Islet precursor cell (in vitro differentiated cells): ENCODE results near the gene TIPARP.
A peak's percentile ranks its signal among the peaks of the same experiment; 100 is the strongest.

Source experiments
- DNase-seq: peaks from one replicate; pipeline ENCODE4 v3.0.0-alpha.2; 2018

Gene TIPARP

DNA sequence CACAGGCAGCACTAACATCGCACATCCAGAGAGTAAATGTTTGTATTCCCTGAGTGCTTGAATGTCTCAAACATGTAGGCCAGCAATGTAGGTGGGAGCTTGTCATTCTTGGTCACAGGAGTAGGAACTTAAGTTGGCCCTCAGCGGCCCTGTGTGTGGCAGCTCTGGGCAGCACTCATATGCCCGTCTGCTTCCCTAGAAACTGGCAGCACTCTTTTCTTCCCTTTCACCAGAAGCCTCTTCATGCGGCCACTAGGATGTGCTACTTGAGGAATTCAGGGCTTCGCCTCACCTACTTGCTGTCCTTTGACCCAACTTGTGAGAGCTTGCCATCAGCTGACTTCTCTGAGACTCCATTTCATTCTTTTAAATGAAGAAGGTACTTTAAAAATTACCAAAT is 69.5 kb downstream of the TIPARP start:
- DNase-seq = no peak

DNA sequence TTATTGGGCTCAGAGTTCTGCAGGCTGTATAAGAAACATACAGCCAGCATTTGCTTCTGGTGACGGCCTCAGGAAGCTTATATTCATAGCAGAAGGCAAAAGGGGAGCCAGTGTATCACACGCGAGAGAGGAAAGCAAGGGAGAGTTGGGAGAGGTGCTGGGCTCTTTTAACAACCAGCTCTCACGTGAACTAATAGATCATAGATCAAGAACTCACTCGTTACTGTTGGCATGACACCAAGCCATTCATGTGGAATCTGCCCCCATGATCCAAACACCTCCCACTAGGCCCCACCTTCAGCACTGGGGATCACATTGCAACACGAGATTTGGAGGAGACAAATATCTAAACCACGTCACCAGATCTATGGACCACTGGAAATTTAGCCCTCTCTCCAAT is 70.2 kb downstream of the TIPARP start:
- DNase-seq = no peak

DNA sequence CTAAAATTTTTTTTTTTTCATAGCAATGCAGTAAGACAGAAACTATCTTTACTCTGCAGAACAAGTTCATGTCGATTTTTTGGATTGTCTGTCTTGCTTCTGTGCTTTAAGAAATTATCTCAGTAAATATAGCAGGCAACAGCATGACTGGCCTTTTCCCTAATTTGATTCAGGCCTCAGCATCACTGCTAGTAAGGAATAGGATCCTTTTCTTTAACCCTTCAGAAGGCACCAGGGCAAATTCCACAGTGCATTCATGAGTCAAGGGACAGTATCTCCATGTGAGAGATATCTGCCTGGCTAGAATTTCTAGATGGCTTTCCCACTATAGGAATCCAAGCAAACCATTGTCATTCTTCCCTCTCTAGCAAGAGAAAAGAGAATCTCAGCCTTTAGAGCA is 71.4 kb downstream of the TIPARP start:
- no peak for DNase-seq

DNA sequence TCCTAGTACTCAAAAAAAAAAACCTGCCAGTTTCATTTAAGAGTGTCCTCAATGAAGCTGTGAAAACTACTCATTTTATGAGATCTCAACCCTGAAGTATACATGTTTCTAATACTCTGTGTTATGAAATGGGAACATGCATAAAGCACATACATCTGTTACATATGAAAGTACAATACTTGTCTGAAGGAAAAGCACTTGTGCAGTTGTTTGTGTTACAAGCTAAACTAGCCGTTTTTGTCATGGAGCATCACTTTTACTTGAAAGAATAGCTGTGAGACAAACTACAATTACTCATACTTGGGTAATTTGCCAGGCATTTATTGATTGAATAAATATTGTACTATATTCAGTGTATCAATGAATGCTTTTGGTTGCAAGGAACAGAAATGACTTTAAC is 72.7 kb downstream of the TIPARP start:
- no peak for DNase-seq

DNA sequence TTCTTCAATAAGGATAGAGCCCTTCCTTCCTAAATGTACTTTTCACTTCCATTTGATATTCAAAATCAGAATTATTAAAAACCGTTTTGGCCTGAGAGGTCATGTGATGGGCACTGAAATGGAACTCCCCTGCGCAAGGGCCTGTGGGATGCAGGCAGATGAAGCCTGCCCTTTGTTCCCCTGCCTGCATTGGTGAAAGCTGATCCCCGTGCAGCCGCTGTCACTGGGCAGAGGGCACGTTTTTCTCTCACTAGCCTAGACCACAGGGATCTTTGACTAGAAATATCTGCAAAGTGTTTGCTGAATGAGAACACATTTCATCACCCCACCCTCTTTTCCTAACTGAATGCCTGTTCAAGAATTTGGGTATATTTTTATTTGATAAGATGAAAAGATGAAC is 74.9 kb downstream of the TIPARP start:
- DNase-seq = no peak

DNA sequence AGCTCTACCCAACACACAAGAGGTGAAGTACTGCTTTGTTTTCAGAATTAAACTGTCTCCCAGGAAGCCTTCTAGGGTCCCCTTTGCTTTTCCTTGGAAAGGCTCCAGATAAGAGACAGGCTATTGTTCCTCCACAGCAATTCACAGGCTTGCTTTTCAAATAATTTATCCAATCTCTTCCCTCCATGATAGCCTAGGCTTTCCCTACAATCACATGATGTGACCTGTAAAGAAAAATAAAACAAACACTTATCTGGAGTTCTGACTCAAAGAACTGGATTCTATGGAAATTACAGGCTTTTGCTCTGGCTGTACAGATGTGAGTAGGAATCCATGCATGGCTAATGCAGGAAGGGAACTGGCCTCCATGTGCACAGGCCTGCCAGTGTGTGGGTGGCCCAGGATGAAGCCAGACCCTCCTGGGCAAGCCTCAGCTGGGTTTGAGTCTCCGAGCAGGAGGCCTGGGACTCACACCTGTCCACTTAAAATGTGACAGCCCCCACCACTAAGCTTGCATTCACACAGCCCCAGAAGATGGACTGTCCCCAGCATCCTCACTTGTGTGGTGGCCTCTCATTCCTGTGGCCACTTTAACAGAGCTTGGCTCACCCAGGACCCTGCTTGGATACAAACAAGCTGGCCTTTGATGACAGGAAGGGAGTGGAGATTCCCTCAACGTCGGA is 75.9 kb downstream of the TIPARP start:
- peak; percentile 88 for DNase-seq

DNA sequence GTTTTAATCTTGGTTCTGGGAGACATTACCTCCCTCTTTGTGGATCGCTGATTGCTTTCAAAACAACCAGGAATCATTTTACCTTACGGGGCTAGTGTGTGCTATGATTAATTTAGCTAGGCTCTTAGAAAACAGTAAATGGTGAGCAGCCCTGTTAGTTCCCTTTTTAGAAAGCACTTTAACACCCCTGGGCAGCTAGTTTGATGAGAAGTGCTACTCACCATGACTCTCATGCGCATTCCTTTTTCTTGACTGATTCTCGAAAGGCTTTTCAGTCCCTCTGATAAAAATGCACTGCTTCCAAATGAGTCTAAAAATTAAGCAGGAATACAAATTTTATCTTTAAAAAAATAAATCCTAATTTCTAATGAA is 76.5 kb downstream of the TIPARP start:
- no peak for DNase-seq

DNA sequence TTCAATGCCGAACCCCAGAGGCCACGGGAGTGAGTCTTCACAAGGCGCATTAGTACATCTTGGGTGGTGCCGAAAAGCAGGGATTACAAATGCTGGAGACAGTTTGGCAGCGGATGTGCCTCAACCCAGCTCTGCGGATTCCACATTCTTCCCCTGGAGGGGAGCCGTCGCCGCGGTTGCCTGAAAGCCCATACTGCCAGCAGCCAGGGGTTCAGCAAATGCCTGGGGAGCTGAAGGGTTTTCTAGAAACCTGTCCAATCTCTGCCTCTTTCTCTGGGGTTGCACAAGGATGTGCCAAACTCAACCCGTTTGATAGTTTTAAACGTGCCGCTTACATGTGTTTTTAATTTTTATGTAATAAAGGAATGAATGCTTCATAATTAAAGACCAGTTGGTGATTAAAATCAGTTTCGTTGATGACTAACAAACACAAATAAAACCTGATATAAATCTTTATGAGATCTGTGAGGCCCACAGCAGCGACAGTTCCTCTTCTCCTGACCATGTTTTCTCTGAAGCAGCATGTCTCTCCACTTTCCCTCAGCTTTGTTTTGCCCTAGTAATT is 77.2 kb downstream of the TIPARP start:
- DNase-seq = peak; percentile 91
